Subcutaneous adipose tissue (tissue), 4 donors: ENCODE data around the gene PLEKHA8. TPM values are rescaled to one million over a fixed set of nuclear protein-coding genes. Genes with fewer than 3 reads are reported as not detected.

Source experiments
- CTCF ChIP-seq: fragments of 450-650 bp; IDR thresholded peaks from one replicate; pipeline ENCODE4 v1.5.1; 2016; ENCODE audit warnings: low read depth, mild to moderate bottlenecking, control low read depth, antibody characterized with exemption, moderate library complexity
- total RNA-seq, 4 donors: library from RNA; depleted of rRNA; stranded (reverse); fragments of >200 nt; gene quantifications; one replicate each; pipeline ENCODE4 v1.1.0, GENCODE V29; 2016

The PLEKHA8 gene
- 10 to 100 TPM in 1 of 4 donors, 1 to 10 TPM in 3; 7.8 to 13.9 (median 8.6) TPM for total RNA-seq

- no peak for TF ChIP-seq CTCF
These were observed at the start of gene PLEKHA8 for GRCh38 chr7:30028216-30028748. Gene PLEKHA8 (plus strand): TSS chr7:30028412. CDS start chr7:30028763, 351 bp downstream.

- TF ChIP-seq CTCF, result no peak
These were observed 48.1 kb upstream of the PLEKHA8 start for GRCh38 chr7:29980151-29980550.

GRCh38 chr7:29987083-29987482 lies 41.1 kb upstream of the PLEKHA8 start:
- no peak for TF ChIP-seq CTCF

- no peak for TF ChIP-seq CTCF
These were observed 40.3 kb upstream of the PLEKHA8 start for GRCh38 chr7:29987811-29988317.

GRCh38 chr7:29988424-29989256 lies 39.6 kb upstream of the PLEKHA8 start:
- TF ChIP-seq CTCF, result no peak

- TF ChIP-seq CTCF, result no peak
These were observed 38.8 kb upstream of the PLEKHA8 start, which contains the start of gene SCRN1 for GRCh38 chr7:29989257-29989995. Gene SCRN1 (minus strand): TSS chr7:29989801. CDS start chr7:29969067, 20,734 bp downstream.

GRCh38 chr7:29990931-29991330 lies 37.3 kb upstream of the PLEKHA8 start:
- TF ChIP-seq CTCF, result no peak
